K562 (cell line): ENCODE results near the gene C1QTNF3. TPM values are rescaled to one million over a fixed set of nuclear protein-coding genes. Genes with fewer than 3 reads are reported as not detected.

Source experiments
- ATAC-seq: fragments of 200-7000 bp; cut with Tn5 transposase; 3 replicates; pipeline ENCODE4 v1.9.1; 2020; ENCODE audit warnings: moderate library complexity
- BruUV-seq: library from RNA; stranded (reverse); fragments of 400-500 nt; replicated peaks from 2 replicates; lab custom pipeline; 2021; lab: Mats Ljungman, UMichigan
- CTCF ChIA-PET: fragments of 300-600 bp; formaldehyde crosslinking; extraction: SDS; loops from one replicate; lab custom pipeline; 2021; ENCODE audit warnings: low intra/inter-chr PET ratio; lab: Yijun Ruan, JAX
- POLR2A ChIA-PET: fragments of 300-600, 350-650 bp; sonication (Branson Sonifier 250); formaldehyde crosslinking; extraction: SDS; loops from one replicate; lab custom pipeline; 2021; ENCODE audit warnings: antibody characterized with exemption, inconsistent platforms; lab: Yijun Ruan, JAX
- DNase-seq, 4 experiments: peaks; one replicate each; pipeline versions ENCODE4 v3.0.0 to v3.0.0-alpha.2; 2011 to 2018; ENCODE audit warnings: low spot score in 3 of 4, mixed read lengths in 3 of 4; ENCODE audit errors: extremely low read depth in 1 of 4
- FAIRE-seq: peaks from 2 replicates; lab custom pipeline; 2011; peaks lifted over from hg19 to GRCh38; lab: Jason Lieb, UNC
- H2AFZ ChIP-seq: 2 replicates; pipeline ENCODE4 v1.6.0; 2011; ENCODE audit warnings: low read depth, low read length, control low read depth, inconsistent platforms
- H3K27ac ChIP-seq: fragments of 200-600 bp; 3 replicates; pipeline ENCODE4 v1.8.0; 2011; ENCODE audit warnings: low read depth, mild to moderate bottlenecking, control low read depth, inconsistent platforms, low read length, moderate library complexity, mixed read lengths; ENCODE audit errors: extremely low read depth
- H3K27me3 ChIP-seq, 2 experiments: fragments of 300-600 bp in 1 of 2; 2 replicates in 1 of 2; 3 replicates in 1 of 2; pipeline versions ENCODE4 v1.6.0 to v1.8.0; 2011; ENCODE audit warnings: inconsistent platforms in 2 of 2, low read length in 2 of 2, mild to moderate bottlenecking in 1 of 2, mixed read lengths in 1 of 2, moderate library complexity in 1 of 2; ENCODE audit not compliant: control insufficient read depth in 2 of 2, insufficient read depth in 2 of 2
- H3K36me3 ChIP-seq: fragments of 300-600 bp; 3 replicates; pipeline ENCODE4 v1.8.0; 2011; ENCODE audit warnings: mild to moderate bottlenecking, low read length, inconsistent platforms; ENCODE audit not compliant: control insufficient read depth, insufficient read depth
- H3K4me1 ChIP-seq, 2 experiments: fragments of 200-600 bp in 1 of 2; replicated peaks in 1 of 2; 2 replicates in 1 of 2; 3 replicates in 1 of 2; pipeline versions ENCODE4 v1.5.1 to v1.8.0; 2011; ENCODE audit warnings: inconsistent platforms in 2 of 2, low read length in 2 of 2, mild to moderate bottlenecking in 1 of 2, mixed read lengths in 1 of 2, moderate library complexity in 1 of 2; ENCODE audit not compliant: control insufficient read depth in 2 of 2, insufficient read depth in 2 of 2
- H3K4me2 ChIP-seq: 2 replicates; pipeline ENCODE4 v1.6.1; 2011; ENCODE audit warnings: low read length, control low read depth, inconsistent platforms, mixed read lengths; ENCODE audit not compliant: insufficient read depth
- H3K4me3 ChIP-seq: fragments of 200-600 bp; sonication (generic), shearing (Covaris generic); 2 replicates; pipeline ENCODE4 v1.5.1; 2016; ENCODE audit warnings: control low read depth, inconsistent platforms
- H3K79me2 ChIP-seq: fragments of 200-600 bp; 3 replicates; pipeline ENCODE4 v1.8.0; 2011; ENCODE audit warnings: low read length, inconsistent platforms; ENCODE audit not compliant: control insufficient read depth, insufficient read depth
- H3K9ac ChIP-seq, 2 experiments: 2 replicates each; pipeline versions ENCODE4 v1.6.0 to v1.6.1; 2011; ENCODE audit warnings: low read depth in 2 of 2, low read length in 2 of 2, control low read depth in 1 of 2, inconsistent platforms in 1 of 2, mild to moderate bottlenecking in 1 of 2, mixed read lengths in 1 of 2; ENCODE audit not compliant: insufficient read depth in 1 of 2
- H3K9me1 ChIP-seq: one replicate; pipeline ENCODE4 v1.6.0; 2011; ENCODE audit warnings: inconsistent platforms, mild to moderate bottlenecking, low read length, moderate library complexity; ENCODE audit not compliant: control insufficient read depth, insufficient read depth
- H3K9me3 ChIP-seq: replicated peaks from 2 replicates; pipeline ENCODE4 v1.5.1; 2011; ENCODE audit warnings: low read depth, low read length, inconsistent platforms; ENCODE audit not compliant: control insufficient read depth, insufficient read depth
- H4K20me1 ChIP-seq: replicated peaks from 2 replicates; pipeline ENCODE4 v1.6.1; 2011; ENCODE audit warnings: low read length, inconsistent platforms, mixed read lengths; ENCODE audit not compliant: control insufficient read depth, insufficient read depth
- CAMTA2 ChIP-seq: fragments of 250-450 bp; sonication (Bioruptor Pico); conservative IDR thresholded peaks from 2 replicates; pipeline ENCODE4 v1.5.1; 2022
- EGR1 ChIP-seq: fragments of 450-650 bp; conservative IDR thresholded peaks from 2 replicates; pipeline ENCODE4 v1.6.1; 2017; ENCODE audit warnings: mild to moderate bottlenecking
- ETV6 ChIP-seq, 3 experiments: fragments of 150-350 bp in 1 of 3; sonication (generic) in 1 of 3; formaldehyde crosslinking in 1 of 3; IDR thresholded peaks; 2 replicates each; pipeline versions ENCODE4 v1.6.1 to v1.8.0; 2014 to 2022; ENCODE audit warnings: borderline replicate concordance in 2 of 3, low read depth in 2 of 3, antibody characterized with exemption in 1 of 3, low read length in 1 of 3, mild to moderate bottlenecking in 1 of 3, missing genetic modification reagents in 1 of 3
- EWSR1 ChIP-seq: fragments of 450-650 bp; IDR thresholded peaks from 2 replicates; pipeline ENCODE4 v1.6.1; 2018; ENCODE audit warnings: borderline replicate concordance, mild to moderate bottlenecking, low read depth, moderate library complexity; ENCODE audit not compliant: partially characterized antibody
- FOXM1 ChIP-seq, 2 experiments: fragments of 450-650 bp in 1 of 2; sonication (generic) in 1 of 2; formaldehyde crosslinking in 1 of 2; IDR thresholded peaks; 2 replicates each; pipeline versions ENCODE4 v1.6.1 to v1.9.0; 2017 to 2022; ENCODE audit warnings: low read depth in 2 of 2, mild to moderate bottlenecking in 2 of 2, missing genetic modification reagents in 1 of 2, moderate library complexity in 1 of 2
- GABPB2 ChIP-seq: fragments of 250-450 bp; sonication (Bioruptor Pico); conservative IDR thresholded peaks from 2 replicates; pipeline ENCODE4 v1.5.1; 2021; ENCODE audit warnings: mild to moderate bottlenecking
- HDAC8 ChIP-seq: fragments of 450-650 bp; IDR thresholded peaks from 2 replicates; pipeline ENCODE4 v1.6.1; 2016; ENCODE audit warnings: mild to moderate bottlenecking, missing genetic modification characterization, moderate library complexity, missing compliant biosample characterization
- HIVEP1 ChIP-seq: fragments of 250-450 bp; sonication (Bioruptor Pico); IDR thresholded peaks from 2 replicates; pipeline ENCODE4 v1.4.0; 2020; ENCODE audit warnings: mild to moderate bottlenecking
- HLTF ChIP-seq: fragments of 450-650 bp; IDR thresholded peaks from 2 replicates; pipeline ENCODE4 v1.6.1; 2016
- HNRNPLL ChIP-seq: fragments of 200-400 bp; formaldehyde crosslinking; IDR thresholded peaks from 2 replicates; pipeline ENCODE4 v1.6.1; 2017; ENCODE audit warnings: low read length, low read depth, mild to moderate bottlenecking; ENCODE audit not compliant: poor library complexity, severe bottlenecking
- NBN ChIP-seq: fragments of 450-650 bp; IDR thresholded peaks from 2 replicates; pipeline ENCODE4 v1.6.1; 2016; ENCODE audit warnings: low read depth, mild to moderate bottlenecking
- NEUROD1 ChIP-seq: fragments of 150-350 bp; IDR thresholded peaks from 2 replicates; pipeline ENCODE4 v1.6.1; 2014; ENCODE audit warnings: borderline replicate concordance, low read length, low read depth; ENCODE audit not compliant: partially characterized antibody
- PHB2 ChIP-seq: fragments of 450-650 bp; IDR thresholded peaks from 2 replicates; pipeline ENCODE4 v1.6.1; 2017; ENCODE audit warnings: low read depth
- PRPF4 ChIP-seq: fragments of 200-400 bp; formaldehyde crosslinking; IDR thresholded peaks from one replicate; pipeline ENCODE4 v1.6.1; 2017; ENCODE audit warnings: low read length, low read depth, mild to moderate bottlenecking; ENCODE audit not compliant: insufficient read depth, poor library complexity, severe bottlenecking
- PYGO2 ChIP-seq: fragments of 450-650 bp; IDR thresholded peaks from 2 replicates; pipeline ENCODE4 v1.6.1; 2016; ENCODE audit warnings: mild to moderate bottlenecking, missing genetic modification characterization, moderate library complexity, missing compliant biosample characterization
- RBM14 ChIP-seq: fragments of 200-400 bp; formaldehyde crosslinking; IDR thresholded peaks from 2 replicates; pipeline ENCODE4 v1.6.1; 2018; ENCODE audit warnings: low read depth, mild to moderate bottlenecking, low read length, moderate library complexity, borderline replicate concordance; ENCODE audit not compliant: insufficient read depth
- SRSF7 ChIP-seq: fragments of 200-400 bp; formaldehyde crosslinking; optimal IDR thresholded peaks from 2 replicates; pipeline ENCODE3; 2017; ENCODE audit warnings: mild to moderate bottlenecking, low read depth, low read length
- STAT5B ChIP-seq: fragments of 250-450 bp; sonication (Bioruptor Pico); IDR thresholded peaks from 2 replicates; pipeline ENCODE4 v1.8.0; 2021; ENCODE audit warnings: mild to moderate bottlenecking, inconsistent platforms
- ZNF707 ChIP-seq: fragments of 250-450 bp; sonication (Bioruptor Pico); conservative IDR thresholded peaks from 2 replicates; pipeline ENCODE4 v1.8.0; 2022; ENCODE audit warnings: inconsistent platforms, mild to moderate bottlenecking, moderate library complexity
- ZNF785 ChIP-seq: fragments of 250-450 bp; sonication (Bioruptor Pico); IDR thresholded peaks from 2 replicates; pipeline ENCODE4 v1.4.0; 2020; ENCODE audit warnings: mild to moderate bottlenecking
- WGBS: fragments of 100-300 bp; shearing (Covaris generic); methylation state at CpG from one replicate; pipeline ENCODE4 v1.1.6; 2016; ENCODE audit warnings: low coverage, mixed read lengths; ENCODE audit not compliant: insufficient coverage; ENCODE audit errors: missing lambda C conversion rate; 5-methylcytosine and 5-hydroxymethylcytosine counted together
- in situ Hi-C: fragments of 300-500 bp; cut with MboI; formaldehyde crosslinking; loops from 4 replicates; pipeline ENCODE4 v1.15.0; 2018; ENCODE audit warnings: inconsistent platforms, mixed read lengths
- intact Hi-C: fragments of 100-400 bp; cut with micrococcal nuclease; formaldehyde crosslinking; loops from 2 replicates; pipeline ENCODE4 v1.14.2; 2022
- polyA plus RNA-seq, 8 experiments: library from polyadenylated mRNA; depleted of rRNA in 4 of 8; stranded (reverse) in 5 of 8; unstranded in 3 of 8; fragments of >200 nt; fragmentation: Nextera tagmentation in 2 of 8; fragmentation: Illumina TruSeq in 1 of 8; extraction: Ambion mirVana in 2 of 8; extraction: Trizol in 1 of 8; gene quantifications; 2 replicates each; pipeline versions ENCODE4 v1.2.1 to v1.2.3, GENCODE V29; 2011 to 2014; ENCODE audit warnings: inconsistent platforms in 1 of 8, missing spikeins in 1 of 8
- total RNA-seq, 7 experiments: library from RNA; depleted of rRNA in 6 of 7; stranded (reverse); fragments of >200 nt in 6 of 7; fragmentation: Illumina TruSeq in 2 of 7; extraction: Trizol in 2 of 7; gene quantifications; 2 replicates each; pipeline versions ENCODE4 v1.2.1 to v1.2.3, GENCODE V29; 2011 to 2021; ENCODE audit warnings: low replicate concordance in 1 of 7

The C1QTNF3 gene
- total and polyA plus RNA-seq, 9 of the 15 experiments (the other 6 are each of a cell fraction or from before 2014, with no cell fraction given): 0.51 to 3.3 (median 2.0) TPM

DNA sequence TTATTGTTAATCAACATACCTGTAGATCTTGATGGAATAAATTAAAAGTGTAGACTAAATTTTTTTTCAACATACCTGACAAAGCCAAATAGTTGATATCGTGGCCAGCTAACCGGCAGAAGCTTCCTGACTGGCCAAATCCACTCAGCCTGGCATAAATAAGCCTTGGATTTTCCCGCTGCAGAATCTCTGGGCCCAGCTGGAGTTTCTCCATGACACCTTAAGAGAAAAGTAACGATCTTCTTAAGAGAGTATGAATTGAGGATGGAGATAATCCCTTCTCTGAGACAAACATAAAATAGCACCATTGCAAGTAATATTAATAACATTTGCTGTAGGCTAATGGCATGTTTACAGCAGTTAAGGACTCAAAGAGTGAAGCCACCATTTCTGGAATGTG, 37.3 kb downstream of the C1QTNF3 start:
- TF ChIP-seq NBN (no peak), RBM14 (no peak), STAT5B (CRISPR knock-in tag) (no peak), PHB2 (no peak), HIVEP1 (no peak), EGR1 (no peak), NEUROD1 (no peak), PRPF4 (no peak), ETV6 (IDR thresholded peaks at IDR 0.05; ENCODE audit: borderline replicate concordance in 1 of 2, low read depth in 2 of 2, low read length in 1 of 2) (no peak), ETV6 (CRISPR knock-in tag; IDR thresholded peaks at IDR 0.05; ENCODE audit: borderline replicate concordance) (no peak), HNRNPLL (no peak), HDAC8 (tag) (no peak), ZNF785 (CRISPR knock-in tag) (no peak), FOXM1 (IDR thresholded peaks at IDR 0.05; ENCODE audit: low read depth) (no peak), FOXM1 (CRISPR knock-in tag; IDR thresholded peaks at IDR 0.05; ENCODE audit: low read depth) (no peak), CAMTA2 (no peak), EWSR1 (no peak), PYGO2 (tag) (no peak), SRSF7 (no peak), ZNF707 (CRISPR knock-in tag) (no peak), HLTF (no peak), GABPB2 (CRISPR knock-in tag) (no peak)
- ChIA-PET POLR2A (interaction anchor here (0.9 kb wide), 1 partner anchor 8 kb away, joined by 5 read pairs; no protein-coding TSS in a partner anchor), CTCF (no interaction called here)
- FAIRE-seq (no peak), DNase-seq (no peak), ATAC-seq (no peak)
- no TSS peak for BruUV-seq
- Histone ChIP-seq H3K9ac (no peak overlapping the region), H3K79me2 (no peaks in the 10 kb centered on the region), H2AFZ (no peak overlapping the region), H3K4me3 (no peak overlapping the region), H3K4me2 (no peak overlapping the region), H3K27me3 (no peaks in the 10 kb centered on the region), H3K4me1 (peaks cover 7 to 12% of the 10 kb centered on the region in 2 experiments; a peak in 4 of 5 replicates), H3K9me1 (no peaks in the 10 kb centered on the region), H3K9me3 (no peaks in the 10 kb centered on the region), H4K20me1 (no peaks in the 10 kb centered on the region), H3K27ac (no peak overlapping the region), H3K36me3 (no peaks in the 10 kb centered on the region; the same call in 2 of the 3 replicates)
- 38% methylated on average over 4 of the region's 4 CpGs for WGBS
- intact Hi-C loops: no loop called here
- in situ Hi-C loops: loop anchor here (10.0 kb wide), 1 partner anchor 439 kb away; no protein-coding TSS in a partner anchor
